Parathyroid adenoma (tissue), 2 donors: ENCODE data around the gene ISOC1.

Source experiments
- H2AFZ ChIP-seq: fragments of 300-600 bp; sonication (generic); one replicate; pipeline ENCODE4 v1.7.0; 2017; ENCODE audit warnings: antibody characterized with exemption, mild to moderate bottlenecking
- H3K27ac ChIP-seq: fragments of 300-600 bp; sonication (generic); one replicate; pipeline ENCODE4 v1.7.0; 2017
- H3K27me3 ChIP-seq: fragments of 300-600 bp; sonication (generic); one replicate; pipeline ENCODE4 v1.7.0; 2017; ENCODE audit warnings: low read length; ENCODE audit not compliant: control insufficient read depth, insufficient read depth
- H3K36me3 ChIP-seq: fragments of 300-600 bp; sonication (generic); one replicate; pipeline ENCODE4 v1.7.0; 2017; ENCODE audit warnings: low read length; ENCODE audit not compliant: control insufficient read depth, insufficient read depth
- H3K4me1 ChIP-seq: fragments of 300-600 bp; sonication (generic); one replicate; pipeline ENCODE4 v1.7.0; 2017; ENCODE audit warnings: control low read depth
- H3K4me2 ChIP-seq: fragments of 300-600 bp; sonication (generic); one replicate; pipeline ENCODE4 v1.7.0; 2017; ENCODE audit warnings: low read length
- H3K4me3 ChIP-seq: fragments of 300-600 bp; sonication (generic); one replicate; pipeline ENCODE4 v1.7.0; 2017; ENCODE audit warnings: low read depth, low read length
- H3K79me2 ChIP-seq: fragments of 300-600 bp; sonication (generic); one replicate; pipeline ENCODE4 v1.7.0; 2017; ENCODE audit warnings: control low read depth
- H3K9ac ChIP-seq: fragments of 300-600 bp; sonication (generic); one replicate; pipeline ENCODE4 v1.7.0; 2017; ENCODE audit warnings: mild to moderate bottlenecking
- H3K9me3 ChIP-seq: fragments of 300-600 bp; sonication (generic); one replicate; pipeline ENCODE4 v1.7.0; 2017; ENCODE audit warnings: low read length; ENCODE audit not compliant: control insufficient read depth
- CTCF ChIP-seq: fragments of 300-600 bp; sonication (generic); IDR thresholded peaks from one replicate; pipeline ENCODE4 v1.7.0; 2017; ENCODE audit warnings: antibody characterized with exemption, mild to moderate bottlenecking
- donor health status: primary hyperparathyroidism.

Gene ISOC1

GRCh38 chr5:129098488-129099183, 4.1 kb downstream of the ISOC1 start:
- H3K4me3 ChIP-seq, result no peak overlapping the region
- no peak for TF ChIP-seq CTCF
- H3K36me3 ChIP-seq, result no peaks in the 10 kb centered on the region
- H3K9ac ChIP-seq, result no peak overlapping the region
- peak overlapping the region; percentile 12 for H3K4me2 ChIP-seq
- no peaks in the 10 kb centered on the region for H3K79me2 ChIP-seq
- no peaks in the 10 kb centered on the region for H3K27me3 ChIP-seq
- no peak overlapping the region for H3K27ac ChIP-seq
- no peak overlapping the region for H2AFZ ChIP-seq
- no peaks in the 10 kb centered on the region for H3K4me1 ChIP-seq
- no peaks in the 10 kb centered on the region for H3K9me3 ChIP-seq

DNA sequence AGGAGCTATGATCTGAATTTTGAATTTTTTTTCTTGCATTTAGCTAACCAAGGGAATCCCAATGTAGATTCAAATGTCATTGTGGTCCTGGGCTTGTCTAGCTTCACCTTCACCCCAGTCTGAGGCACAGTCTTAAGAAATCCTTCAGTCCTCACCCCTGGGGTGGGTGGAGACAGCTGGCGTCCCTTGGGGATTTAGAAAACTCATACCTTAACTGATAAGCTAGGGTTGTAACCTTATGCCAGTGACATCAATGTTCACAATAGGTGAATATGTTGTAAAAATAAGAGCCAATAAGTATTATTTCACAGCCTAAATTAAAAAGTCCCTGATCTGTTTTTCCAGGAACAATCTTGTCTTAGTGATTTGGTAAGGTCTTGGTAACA, 4.6 kb downstream of the ISOC1 start:
- no peak for TF ChIP-seq CTCF
- H3K27ac ChIP-seq, result no peak overlapping the region
- no peaks in the 10 kb centered on the region for H3K4me1 ChIP-seq

GRCh38 chr5:129101794-129102193, 7.2 kb downstream of the ISOC1 start:
- no peak for TF ChIP-seq CTCF
- Histone ChIP-seq H3K79me2 (no peaks in the 10 kb centered on the region), H3K27ac (no peak overlapping the region), H3K36me3 (no peaks in the 10 kb centered on the region), H3K4me1 (no peaks in the 10 kb centered on the region), H3K9ac (no peak overlapping the region), H3K4me2 (no peak overlapping the region), H3K4me3 (no peak overlapping the region), H2AFZ (no peak overlapping the region), H3K27me3 (no peaks in the 10 kb centered on the region), H3K9me3 (no peaks in the 10 kb centered on the region)

More for the DNA sequence above, 4.6 kb downstream of the ISOC1 start:
- no peaks in the 10 kb centered on the region for H3K36me3 ChIP-seq
- H3K9me3 ChIP-seq, result no peaks in the 10 kb centered on the region
- no peak overlapping the region for H3K9ac ChIP-seq
- H3K27me3 ChIP-seq, result no peaks in the 10 kb centered on the region
- no peak overlapping the region for H2AFZ ChIP-seq
- no peaks in the 10 kb centered on the region for H3K79me2 ChIP-seq
- H3K4me3 ChIP-seq, result no peak overlapping the region
- H3K4me2 ChIP-seq, result no peak overlapping the region

- no peak overlapping the region for H3K9ac ChIP-seq
- H3K79me2 ChIP-seq, result no peaks in the 10 kb centered on the region
- no peaks in the 10 kb centered on the region for H3K4me1 ChIP-seq
- H3K36me3 ChIP-seq, result no peaks in the 10 kb centered on the region
- H3K4me2 ChIP-seq, result no peak overlapping the region
- H3K27me3 ChIP-seq, result no peaks in the 10 kb centered on the region
- no peak for TF ChIP-seq CTCF
- no peak overlapping the region for H2AFZ ChIP-seq
- no peak overlapping the region for H3K4me3 ChIP-seq
- no peak overlapping the region for H3K27ac ChIP-seq
- H3K9me3 ChIP-seq, result no peaks in the 10 kb centered on the region
Observed at GRCh38 chr5:129103397-129103796, 8.8 kb downstream of the ISOC1 start.

DNA sequence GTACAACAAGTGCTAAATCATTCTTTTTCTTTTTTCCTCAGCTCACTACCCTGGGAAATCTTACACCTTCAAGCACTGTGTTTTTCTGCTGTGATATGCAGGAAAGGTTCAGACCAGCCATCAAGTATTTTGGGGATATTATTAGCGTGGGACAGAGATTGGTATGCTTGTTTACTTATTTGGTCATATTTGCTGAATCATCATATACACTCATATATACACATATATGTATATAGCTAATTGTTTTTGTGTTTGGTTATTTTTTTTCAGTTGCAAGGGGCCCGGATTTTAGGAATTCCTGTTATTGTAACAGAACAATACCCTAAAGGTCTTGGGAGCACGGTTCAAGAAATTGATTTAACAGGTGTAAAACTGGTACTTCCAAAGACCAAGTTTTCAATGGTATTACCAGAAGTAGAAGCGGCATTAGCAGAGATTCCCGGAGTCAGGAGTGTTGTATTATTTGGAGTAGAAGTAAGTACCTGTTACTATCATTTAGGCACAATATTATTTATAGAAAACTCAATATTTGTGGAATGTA, 10.4 kb downstream of the ISOC1 start:
- Histone ChIP-seq H3K79me2 (no peaks in the 10 kb centered on the region), H3K4me2 (no peak overlapping the region), H3K27ac (no peak overlapping the region), H3K9ac (no peak overlapping the region), H3K4me1 (no peaks in the 10 kb centered on the region), H3K9me3 (no peaks in the 10 kb centered on the region), H3K27me3 (no peaks in the 10 kb centered on the region), H3K4me3 (no peak overlapping the region), H2AFZ (no peak overlapping the region), H3K36me3 (no peaks in the 10 kb centered on the region)
- TF ChIP-seq CTCF, result no peak
